Measurements from ENCODE around the gene RNF126.
"Not testable (repeated sequence)": the region's sequence is repeated elsewhere in the genome, so short reads cannot be mapped to it uniquely, and the experiment has no call there.

RNF126 gene

GRCh38 chr19:629961-630714, 32.9 kb downstream of the RNF126 start:
- in situ Hi-C loops (cut with HindIII; ENCODE audit: low sequenced_read_pairs), result no loop called here

- in situ Hi-C loops (cut with HindIII; ENCODE audit: low sequenced_read_pairs), result not testable (repeated sequence)
Measured at GRCh38 chr19:629515-629914, 33.5 kb downstream of the RNF126 start.

GRCh38 chr19:628168-628567, 34.8 kb downstream of the RNF126 start:
- in situ Hi-C loops (cut with HindIII; ENCODE audit: low sequenced_read_pairs), result no loop called here

- in situ Hi-C loops (cut with HindIII; ENCODE audit: low sequenced_read_pairs), result not testable (repeated sequence)
Measured at GRCh38 chr19:626566-626965, 36.4 kb downstream of the RNF126 start.

GRCh38 chr19:625257-625656, 37.8 kb downstream of the RNF126 start:
- in situ Hi-C loops (cut with HindIII; ENCODE audit: low sequenced_read_pairs), result no loop called here

GRCh38 chr19:624433-625109, 38.4 kb downstream of the RNF126 start:
- in situ Hi-C loops (cut with HindIII; ENCODE audit: low sequenced_read_pairs), result no loop called here

GRCh38 chr19:623974-624373, 39.0 kb downstream of the RNF126 start:
- in situ Hi-C loops (cut with HindIII; ENCODE audit: low sequenced_read_pairs), result no loop called here

- in situ Hi-C loops (cut with HindIII; ENCODE audit: low sequenced_read_pairs), result no loop called here
Measured at GRCh38 chr19:623175-623916, 39.7 kb downstream of the RNF126 start.

- in situ Hi-C loops (cut with HindIII; ENCODE audit: low sequenced_read_pairs), result no loop called here
Measured at GRCh38 chr19:622666-623065, 40.3 kb downstream of the RNF126 start.

- in situ Hi-C loops (cut with HindIII; ENCODE audit: low sequenced_read_pairs), result no loop called here
Measured at GRCh38 chr19:621819-622218, 41.2 kb downstream of the RNF126 start.

- in situ Hi-C loops (cut with HindIII; ENCODE audit: low sequenced_read_pairs), result not testable (repeated sequence)
Measured at GRCh38 chr19:621191-621590, 41.8 kb downstream of the RNF126 start.

GRCh38 chr19:620166-620862, 42.7 kb downstream of the RNF126 start:
- in situ Hi-C loops (cut with HindIII; ENCODE audit: low sequenced_read_pairs), result no loop called here

- in situ Hi-C loops (cut with HindIII; ENCODE audit: low sequenced_read_pairs), result no loop called here
Measured at GRCh38 chr19:619286-620002, 43.6 kb downstream of the RNF126 start.

- in situ Hi-C loops (cut with HindIII; ENCODE audit: low sequenced_read_pairs), result no loop called here
Measured at GRCh38 chr19:618674-619285, 44.2 kb downstream of the RNF126 start.

- in situ Hi-C loops (cut with HindIII; ENCODE audit: low sequenced_read_pairs), result no loop called here
Measured at GRCh38 chr19:618247-618619, 44.8 kb downstream of the RNF126 start.

GRCh38 chr19:617551-618246, 45.3 kb downstream of the RNF126 start:
- in situ Hi-C loops (cut with HindIII; ENCODE audit: low sequenced_read_pairs), result no loop called here

- in situ Hi-C loops (cut with HindIII; ENCODE audit: low sequenced_read_pairs), result no loop called here
Measured at GRCh38 chr19:616747-617526, 46.1 kb downstream of the RNF126 start.

GRCh38 chr19:616062-616700, 46.8 kb downstream of the RNF126 start:
- in situ Hi-C loops (cut with HindIII; ENCODE audit: low sequenced_read_pairs), result no loop called here

Measured in DLD1 (cell line).